Pancreas (tissue), 10 donors: Measurements from ENCODE around the gene TM9SF1. TPM values are rescaled to one million over a fixed set of nuclear protein-coding genes. Genes with fewer than 3 reads are reported as not detected.

Experiments used
- ATAC-seq, 4 donors: fragments of 200-7000 bp; cut with Tn5 transposase; one replicate each; pipeline versions ENCODE4 v1.8.0 to v1.9.1; 2020; ENCODE audit warnings: mild to moderate bottlenecking in 4 of 4, moderate library complexity in 4 of 4
- DNase-seq, 6 donors: peaks; one replicate each; pipeline ENCODE4 v3.0.0-alpha.2; 2020
- FAIRE-seq: peaks from 2 replicates; lab custom pipeline; 2012; peaks lifted over from hg19 to GRCh38; lab: Jason Lieb, UNC
- H3K27ac ChIP-seq, 4 donors: fragments of 200-600 bp; sonication (generic); 1 replicate in 3 of 4; 2 replicates in 1 of 4; pipeline versions ENCODE4 v1.5.0 to v1.8.0; 2020
- H3K27me3 ChIP-seq, 4 donors: fragments of 200-600 bp; one replicate each; pipeline ENCODE4 v1.8.0; 2021
- H3K36me3 ChIP-seq, 3 donors: fragments of 200-600 bp; sonication (generic) in 1 of 3; one replicate each; pipeline versions ENCODE4 v1.5.0 to v1.8.0; 2020 to 2021
- H3K4me1 ChIP-seq, 3 donors: fragments of 200-600 bp; one replicate each; pipeline ENCODE4 v1.8.0; 2021
- H3K4me3 ChIP-seq, 4 donors: fragments of 200-600 bp; sonication (generic) in 2 of 4; one replicate each; pipeline versions ENCODE4 v1.5.0 to v1.8.0; 2020 to 2021
- H3K9me3 ChIP-seq, 4 donors: fragments of 200-600 bp; one replicate each; pipeline ENCODE4 v1.8.0; 2021
- WGBS, 2 donors: extraction: QIAGEN DNeasy Blood & Tissue Kit; methylation state at CpG; one replicate each; pipeline ENCODE4 v1.1.7; 2013; 5-methylcytosine and 5-hydroxymethylcytosine counted together
- intact Hi-C, 3 donors: fragments of 100-400 bp; cut with DNase I; formaldehyde crosslinking; loops; one replicate each; pipeline versions ENCODE4 v1.11.1 to v1.14.2; 2022
- polyA plus RNA-seq, 2 donors: library from polyadenylated mRNA; stranded (reverse); fragments of 200-250 nt; gene quantifications; one replicate each; pipeline ENCODE4 v1.2.3, GENCODE V29; 2013
- total RNA-seq, 6 donors: library from RNA; stranded (reverse); fragmentation: NEBNext Ultra II Directional in 4 of 6; extraction: Animal tissue kit (Norgen Biotek cat#: 25700) in 4 of 6; gene quantifications; one replicate each; pipeline versions ENCODE4 v1.2.1 to v1.2.4, GENCODE V29; 2021 to 2023
- TF ChIP-seq, protein P1 (sequence below), 4 donors: fragments of 200-600 bp; sonication (generic) in 3 of 4; IDR thresholded peaks; one replicate each; pipeline versions ENCODE4 v1.5.0 to v1.8.0; 2021; ENCODE audit warnings: antibody characterized with exemption in 4 of 4
- donor health status: healthy with polysubstance abuse.
- donor health status: DM: no; HTN: no; CAD: no; lungs with moderate emphysema.
- donor health status: DM: no; HTN: no; CAD: no.
- donor health status: control.
- donor health status: control.
- donor health status: Bipolar disorder and iron deficiency.
- donor health status: DM: yes; HTN: yes; CAD: no.
- donor health status: DM: no; HTN: no; CAD: no.
- donor health status: DM: no; HTN: no; CAD: no.
- donor health status: DM: yes; HTN: yes; CAD: no.

Gene TM9SF1
- total and polyA plus RNA-seq, 8 donors = 20.5 to 46.8 (median 37.9) TPM

DNA sequence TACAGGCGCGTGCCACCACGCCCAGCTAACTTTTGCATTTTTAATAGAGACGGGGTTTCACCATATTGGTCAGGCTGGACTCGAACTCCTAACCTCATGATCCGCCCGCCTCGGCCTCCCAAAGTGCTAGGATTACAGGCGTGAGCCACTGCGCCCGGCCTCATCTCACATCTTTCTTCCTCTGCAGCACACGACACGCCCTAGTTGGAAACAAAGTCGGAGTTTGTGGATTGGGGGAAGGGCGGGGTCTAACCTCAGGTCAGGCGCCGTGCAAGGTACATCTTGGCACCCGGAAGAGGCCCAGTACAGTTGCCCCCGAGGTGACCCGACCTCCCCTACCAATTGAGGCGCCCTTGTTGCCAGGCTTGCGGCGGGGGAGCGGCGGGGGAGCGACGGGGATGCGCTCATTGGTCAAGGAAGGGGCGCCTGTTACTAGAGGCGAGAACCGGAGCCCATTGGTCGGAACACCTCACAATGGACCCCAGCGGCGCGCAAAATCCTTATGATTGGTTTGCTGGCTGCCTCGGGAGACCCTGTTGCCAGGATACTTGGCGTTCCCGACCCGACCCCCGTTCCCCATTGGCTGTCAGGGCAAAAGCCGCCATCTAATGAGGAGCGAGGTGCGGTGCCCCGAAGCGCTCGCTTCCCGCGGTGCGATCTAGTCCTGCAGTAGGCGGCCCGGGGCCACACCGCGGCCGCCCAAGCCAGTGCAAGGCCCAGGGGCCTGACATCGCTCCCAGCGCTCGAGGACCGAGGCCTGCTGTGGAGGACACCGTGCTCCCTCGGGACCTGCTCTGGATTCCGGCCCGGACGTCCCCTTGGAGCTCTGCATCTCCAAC is 23.6 kb downstream of the TM9SF1 start, which contains the start of gene REC8:
Gene REC8 (plus strand): TSS at position 659 of the 839 bp plus-strand sequence. CDS start 473 bp downstream, outside the sequence.
- H3K36me3 ChIP-seq = peaks cover 0 to 12% (median 8%) of the 10 kb centered on the region in 3 donors
- intact Hi-C loops = no loop called here
- FAIRE-seq (no peak), DNase-seq (peak in 3 of 6 donors; percentile 43 to 82 (median 45)), ATAC-seq (peak; percentile 28 to 87 (median 80))
- no peak within 1 kb of the TSS for H3K27ac ChIP-seq
- H3K4me3 ChIP-seq = peak within 1 kb of the TSS in 1 of 4 donors; percentile 20
- WGBS, 2 donors = 62 to 67% methylated on average over 63 of the region's 63 CpGs
- H3K9me3 ChIP-seq = no peaks in the 10 kb centered on the region
- H3K4me1 ChIP-seq = no peaks in the 10 kb centered on the region
- H3K27me3 ChIP-seq = no peaks in the 10 kb centered on the region
- TF ChIP-seq, protein P1, sequence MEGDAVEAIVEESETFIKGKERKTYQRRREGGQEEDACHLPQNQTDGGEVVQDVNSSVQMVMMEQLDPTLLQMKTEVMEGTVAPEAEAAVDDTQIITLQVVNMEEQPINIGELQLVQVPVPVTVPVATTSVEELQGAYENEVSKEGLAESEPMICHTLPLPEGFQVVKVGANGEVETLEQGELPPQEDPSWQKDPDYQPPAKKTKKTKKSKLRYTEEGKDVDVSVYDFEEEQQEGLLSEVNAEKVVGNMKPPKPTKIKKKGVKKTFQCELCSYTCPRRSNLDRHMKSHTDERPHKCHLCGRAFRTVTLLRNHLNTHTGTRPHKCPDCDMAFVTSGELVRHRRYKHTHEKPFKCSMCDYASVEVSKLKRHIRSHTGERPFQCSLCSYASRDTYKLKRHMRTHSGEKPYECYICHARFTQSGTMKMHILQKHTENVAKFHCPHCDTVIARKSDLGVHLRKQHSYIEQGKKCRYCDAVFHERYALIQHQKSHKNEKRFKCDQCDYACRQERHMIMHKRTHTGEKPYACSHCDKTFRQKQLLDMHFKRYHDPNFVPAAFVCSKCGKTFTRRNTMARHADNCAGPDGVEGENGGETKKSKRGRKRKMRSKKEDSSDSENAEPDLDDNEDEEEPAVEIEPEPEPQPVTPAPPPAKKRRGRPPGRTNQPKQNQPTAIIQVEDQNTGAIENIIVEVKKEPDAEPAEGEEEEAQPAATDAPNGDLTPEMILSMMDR (IDR thresholded peaks at IDR 0.05) = no peak

DNA sequence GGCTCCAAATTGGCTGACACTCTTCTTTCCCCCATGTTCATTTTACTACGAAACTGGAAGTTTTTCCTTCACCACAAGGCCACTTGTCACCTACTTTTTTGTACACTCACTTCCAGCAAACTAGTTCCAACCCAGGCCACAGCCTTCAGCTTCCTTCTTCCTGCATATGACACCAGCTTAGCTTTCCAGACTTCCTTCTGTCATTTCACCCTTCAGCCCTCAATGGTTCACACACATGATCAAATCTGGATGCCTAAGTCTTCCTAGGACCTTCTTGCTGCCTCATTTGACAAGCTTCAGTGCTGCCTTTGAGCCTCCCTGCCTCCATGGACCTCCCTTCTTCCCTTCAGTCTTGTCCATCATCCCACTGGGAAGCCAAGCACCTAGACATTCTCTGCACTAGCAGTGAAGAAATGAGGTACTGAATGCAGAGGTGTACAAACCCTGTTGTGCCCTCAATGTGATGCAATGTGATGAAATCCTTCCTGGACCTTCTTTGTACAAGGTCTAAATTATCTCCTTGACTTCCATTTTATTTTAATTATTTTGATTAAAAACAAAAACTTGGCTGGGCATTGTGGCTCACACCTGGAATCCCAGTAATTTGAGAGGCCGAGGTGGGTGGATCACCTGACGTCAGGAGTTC is 27.6 kb downstream of the TM9SF1 start:
- H3K27me3 ChIP-seq = no peaks in the 10 kb centered on the region
- H3K36me3 ChIP-seq = peaks cover 5 to 45% (median 24%) of the 10 kb centered on the region in 3 donors
- WGBS, 2 donors = 81 to 97% methylated on average over 3 of the region's 3 CpGs
- no peak for FAIRE-seq
- intact Hi-C loops = no loop called here
- peaks cover 0 to 6% (median 0%) of the 10 kb centered on the region in 3 donors for H3K4me1 ChIP-seq
- no peak for DNase-seq
- H3K27ac ChIP-seq = no peak overlapping the region
- TF ChIP-seq, protein P1 (IDR thresholded peaks at IDR 0.05) = no peak
- H3K9me3 ChIP-seq = no peaks in the 10 kb centered on the region
- no peak overlapping the region for H3K4me3 ChIP-seq
- ATAC-seq = no peak

DNA sequence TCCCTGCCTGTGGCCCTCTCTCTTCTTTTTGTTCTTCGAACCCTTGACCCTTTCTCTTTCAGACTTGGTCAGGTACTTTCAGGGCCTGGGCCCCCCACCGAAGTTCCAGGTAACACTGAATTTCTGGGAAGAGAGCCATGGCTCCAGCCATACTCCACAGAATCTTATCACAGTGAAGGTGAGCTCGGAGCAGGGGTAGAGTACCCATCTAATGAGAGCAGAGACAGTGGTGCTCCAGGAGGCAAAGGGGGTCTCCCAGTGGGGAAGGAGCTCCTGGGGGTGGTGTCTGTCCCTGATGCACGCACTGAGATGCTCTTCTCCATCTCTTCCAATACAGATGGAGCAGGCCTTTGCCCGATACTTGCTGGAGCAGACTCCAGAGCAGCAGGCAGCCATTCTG is 29.5 kb downstream of the TM9SF1 start:
- 87% methylated on average over 5 of the region's 5 CpGs for WGBS, 2 donors
- Histone ChIP-seq H3K27me3 (no peaks in the 10 kb centered on the region), H3K36me3 (peaks cover 5 to 45% (median 24%) of the 10 kb centered on the region in 3 donors), H3K4me1 (peaks cover 0 to 14% (median 0%) of the 10 kb centered on the region in 3 donors), H3K9me3 (no peaks in the 10 kb centered on the region), H3K4me3 (no peak overlapping the region), H3K27ac (no peak overlapping the region)
- TF ChIP-seq, protein P1 (IDR thresholded peaks at IDR 0.05) = no peak
- ATAC-seq (no peak), FAIRE-seq (no peak), DNase-seq (peak in 1 of 6 donors; percentile 21)
- intact Hi-C loops = no loop called here

DNA sequence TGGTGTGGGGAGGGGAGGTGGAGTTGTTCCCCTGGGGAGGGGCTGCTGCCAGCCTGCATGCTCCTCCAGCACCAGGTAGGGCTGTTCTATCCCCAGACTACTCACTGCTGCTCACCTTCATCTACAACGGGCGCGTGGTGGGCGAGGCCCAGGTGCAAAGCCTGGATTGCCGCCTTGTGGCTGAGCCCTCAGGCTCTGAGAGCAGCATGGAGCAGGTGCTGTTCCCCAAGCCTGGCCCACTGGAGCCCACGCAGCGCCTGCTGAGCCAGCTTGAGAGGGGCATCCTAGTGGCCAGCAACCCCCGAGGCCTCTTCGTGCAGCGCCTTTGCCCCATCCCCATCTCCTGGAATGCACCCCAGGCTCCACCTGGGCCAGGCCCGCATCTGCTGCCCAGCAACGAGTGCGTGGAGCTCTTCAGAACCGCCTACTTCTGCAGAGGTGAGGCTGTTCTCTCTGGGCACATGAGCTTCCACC is 30.7 kb downstream of the TM9SF1 start:
- TF ChIP-seq, protein P1 (IDR thresholded peaks at IDR 0.05) = no peak
- Histone ChIP-seq H3K4me1 (peaks cover 0 to 19% (median 0%) of the 10 kb centered on the region in 3 donors), H3K27ac (no peak overlapping the region), H3K4me3 (no peak overlapping the region), H3K36me3 (peaks cover 5 to 44% (median 24%) of the 10 kb centered on the region in 3 donors), H3K9me3 (no peaks in the 10 kb centered on the region), H3K27me3 (no peaks in the 10 kb centered on the region)
- peak in 1 of 6 donors; percentile 42 for DNase-seq
- no peak for FAIRE-seq
- intact Hi-C loops = no loop called here
- 85 to 94% methylated on average over 12 to 14 of the region's 14 CpGs for WGBS, 2 donors
- ATAC-seq = no peak
